Esophagus mucosa (tissue), 1 donor: ENCODE data around the gene MED15. TPM values are rescaled to one million over a fixed set of nuclear protein-coding genes. Genes with fewer than 3 reads are reported as not detected.
"Not testable (repeated sequence)": the region's sequence is repeated elsewhere in the genome, so short reads cannot be mapped to it uniquely, and the experiment has no call there.

Source experiments
- ATAC-seq: fragments of 200-7000 bp; cut with Tn5 transposase; one replicate; pipeline ENCODE4 v1.9.1; 2020
- total RNA-seq: library from RNA; stranded (reverse); gene quantifications from one replicate; pipeline ENCODE4 v1.2.4, GENCODE V29; 2023
- donor health status: DM: yes; HTN: yes; CAD: no.

Gene MED15
- total RNA-seq, 1 donor from 2014 or later: 51.7 TPM

- peak; percentile 93 for ATAC-seq
These were observed 98.8 kb downstream of the MED15 start for GRCh38 chr22:20606041-20606783.

GRCh38 chr22:20606784-20607128 lies 99.3 kb downstream of the MED15 start:
- no peak for ATAC-seq

GRCh38 chr22:20607157-20607907 lies 99.9 kb downstream of the MED15 start:
- no peak for ATAC-seq

GRCh38 chr22:20610243-20610686 lies 102.9 kb downstream of the MED15 start:
- ATAC-seq: peak; percentile 32

- no peak for ATAC-seq
These were observed 103.3 kb downstream of the MED15 start for GRCh38 chr22:20610757-20611156.

- ATAC-seq: no peak
These were observed 104.0 kb downstream of the MED15 start for GRCh38 chr22:20611418-20611817.

- ATAC-seq: no peak
These were observed 105.9 kb downstream of the MED15 start for GRCh38 chr22:20613301-20613700.

GRCh38 chr22:20615021-20615420 lies 107.6 kb downstream of the MED15 start:
- ATAC-seq: peak; percentile 45

GRCh38 chr22:20615533-20616450 lies 108.4 kb downstream of the MED15 start:
- no peak for ATAC-seq

GRCh38 chr22:20616451-20617043 lies 109.1 kb downstream of the MED15 start:
- ATAC-seq: no peak

GRCh38 chr22:20618488-20618887 lies 111.1 kb downstream of the MED15 start:
- peak; percentile 38 for ATAC-seq

GRCh38 chr22:20619045-20619892 lies 111.9 kb downstream of the MED15 start:
- ATAC-seq: no peak

- not testable (repeated sequence) for ATAC-seq
These were observed 112.4 kb downstream of the MED15 start for GRCh38 chr22:20619893-20620194.

- ATAC-seq: no peak
These were observed 113.8 kb downstream of the MED15 start for GRCh38 chr22:20621162-20621561.

- no peak for ATAC-seq
These were observed 115.4 kb downstream of the MED15 start for GRCh38 chr22:20622650-20623339.

GRCh38 chr22:20624161-20624616 lies 116.8 kb downstream of the MED15 start:
- no peak for ATAC-seq

GRCh38 chr22:20625270-20625669 lies 117.9 kb downstream of the MED15 start:
- no peak for ATAC-seq

GRCh38 chr22:20626811-20627210 lies 119.4 kb downstream of the MED15 start:
- ATAC-seq: no peak

GRCh38 chr22:20627432-20627831 lies 120.0 kb downstream of the MED15 start:
- ATAC-seq: no peak

- no peak for ATAC-seq
These were observed 120.9 kb downstream of the MED15 start for GRCh38 chr22:20628081-20628939.
